Testis (tissue), 2 donors: Measurements from ENCODE around the gene TRMT10B.
"Not testable (repeated sequence)": the region's sequence is repeated elsewhere in the genome, so short reads cannot be mapped to it uniquely, and the experiment has no call there.

Experiments
- CTCF ChIP-seq, 3 experiments: fragments of 450-650 bp in 2 of 3; fragments of 200-600 bp in 1 of 3; sonication (generic) in 1 of 3; IDR thresholded peaks; one replicate each; pipeline ENCODE4 v1.5.1; 2016 to 2019; ENCODE audit warnings: antibody characterized with exemption in 3 of 3, mild to moderate bottlenecking in 2 of 3, moderate library complexity in 1 of 3
- POLR2A ChIP-seq: fragments of 450-650 bp; IDR thresholded peaks from one replicate; pipeline ENCODE4 v1.6.1; 2017; ENCODE audit warnings: antibody characterized with exemption, mild to moderate bottlenecking, moderate library complexity

GRCh38 chr9:37765263-37765662 is 11.7 kb downstream of the TRMT10B start:
- not testable (repeated sequence) for TF ChIP-seq CTCF (IDR thresholded peaks at IDR 0.05); POLR2A
